H1 (cell line): Measurements from ENCODE around the gene PLXNB2. TPM values are rescaled to one million over a fixed set of nuclear protein-coding genes. Genes with fewer than 3 reads are reported as not detected.

Experiments
- CTCF ChIA-PET: fragments of 300-600 bp; sonication (Branson Sonifier 250); formaldehyde crosslinking; loops from one replicate; lab custom pipeline; 2021; ENCODE audit not compliant: partially characterized antibody; lab: Charles Lee
- POLR2A ChIA-PET: fragments of 300-600 bp; sonication (Branson Sonifier 250); formaldehyde crosslinking; loops from one replicate; lab custom pipeline; 2021; ENCODE audit warnings: inconsistent platforms; ENCODE audit not compliant: partially characterized antibody; lab: Charles Lee
- DNase-seq, 2 experiments: peaks; one replicate each; pipeline versions ENCODE4 v3.0.0 to v3.0.0-alpha.2; 2010 to 2022; ENCODE audit warnings: low spot score in 2 of 2, low read depth in 1 of 2, mixed read lengths in 1 of 2
- FAIRE-seq: peaks from 2 replicates; lab custom pipeline; 2011; peaks lifted over from hg19 to GRCh38; lab: Jason Lieb, UNC
- H2AFZ ChIP-seq: 2 replicates; pipeline ENCODE4 v1.8.1; 2012; ENCODE audit warnings: low read length, inconsistent platforms
- H2AK5ac ChIP-seq: 2 replicates; pipeline ENCODE4 v1.6.1; 2013; ENCODE audit warnings: low read depth, low read length
- H2BK120ac ChIP-seq: replicated peaks from 2 replicates; pipeline ENCODE3; 2013; ENCODE audit warnings: low read depth, low read length, inconsistent platforms
- H2BK12ac ChIP-seq: 2 replicates; pipeline ENCODE4 v1.6.1; 2013; ENCODE audit warnings: low read depth, low read length
- H2BK15ac ChIP-seq: 2 replicates; pipeline ENCODE4 v1.6.1; 2013; ENCODE audit warnings: low read length
- H2BK20ac ChIP-seq: 2 replicates; pipeline ENCODE4 v1.6.1; 2013; ENCODE audit warnings: low read length
- H2BK5ac ChIP-seq: 2 replicates; pipeline ENCODE4 v1.6.1; 2013; ENCODE audit warnings: low read depth, low read length
- H3K14ac ChIP-seq: 2 replicates; pipeline ENCODE4 v1.6.1; 2013; ENCODE audit warnings: inconsistent platforms; ENCODE audit not compliant: insufficient read length
- H3K18ac ChIP-seq: 2 replicates; pipeline ENCODE4 v1.6.1; 2013; ENCODE audit warnings: low read length; ENCODE audit errors: extremely low read depth
- H3K23ac ChIP-seq: 2 replicates; pipeline ENCODE4 v1.6.1; 2013; ENCODE audit warnings: inconsistent platforms; ENCODE audit not compliant: insufficient read length
- H3K23me2 ChIP-seq: 2 replicates; pipeline ENCODE4 v1.6.1; 2013; ENCODE audit warnings: low read depth, low read length
- H3K27ac ChIP-seq: 2 replicates; pipeline ENCODE4 v1.6.1; 2011; ENCODE audit warnings: low read depth, low read length, inconsistent platforms
- H3K27me3 ChIP-seq, 4 experiments: replicated peaks in 1 of 4; 1 replicate in 1 of 4; 2 replicates in 3 of 4; pipeline versions ENCODE4 v1.6.1 to v1.8.1; 2011 to 2013; ENCODE audit warnings: low read length in 3 of 4, mild to moderate bottlenecking in 3 of 4, inconsistent platforms in 2 of 4, mixed read lengths in 2 of 4, moderate library complexity in 1 of 4; ENCODE audit not compliant: control insufficient read depth in 3 of 4, insufficient read depth in 3 of 4; ENCODE audit errors: extremely low read depth in 1 of 4
- H3K36me3 ChIP-seq, 4 experiments: 2 replicates each; pipeline versions ENCODE4 v1.6.1 to v1.8.1; 2011 to 2013; ENCODE audit warnings: mild to moderate bottlenecking in 4 of 4, low read length in 3 of 4, moderate library complexity in 2 of 4, control low read depth in 1 of 4, inconsistent platforms in 1 of 4; ENCODE audit not compliant: insufficient read depth in 4 of 4, control insufficient read depth in 2 of 4
- H3K4ac ChIP-seq: replicated peaks from 2 replicates; pipeline ENCODE3; 2013; ENCODE audit warnings: low read length, low read depth, mixed read lengths, inconsistent platforms; ENCODE audit not compliant: insufficient read length
- H3K4me1 ChIP-seq, 4 experiments: replicated peaks in 1 of 4; 1 replicate in 1 of 4; 2 replicates in 3 of 4; pipeline versions ENCODE4 v1.6.1 to v1.8.1; 2011 to 2013; ENCODE audit warnings: low read length in 3 of 4, inconsistent platforms in 2 of 4, mixed read lengths in 1 of 4; ENCODE audit not compliant: insufficient read depth in 4 of 4, control insufficient read depth in 3 of 4
- H3K4me2 ChIP-seq, 2 experiments: 2 replicates each; pipeline versions ENCODE4 v1.6.1 to v1.8.1; 2011 to 2013; ENCODE audit warnings: low read depth in 2 of 2, low read length in 2 of 2, control low read depth in 1 of 2, inconsistent platforms in 1 of 2, mild to moderate bottlenecking in 1 of 2; ENCODE audit not compliant: insufficient read depth in 1 of 2
- H3K4me3 ChIP-seq, 4 experiments: fragments of 200-600, 300-600 bp in 1 of 4; sonication (generic), shearing (Covaris generic), sonication (Bioruptor Twin) in 1 of 4; 2 replicates each; pipeline versions ENCODE4 v1.5.1 to v1.8.1; 2011 to 2016; ENCODE audit warnings: low read length in 4 of 4, low read depth in 3 of 4, control low read depth in 2 of 4, inconsistent platforms in 2 of 4, mild to moderate bottlenecking in 2 of 4, mixed read lengths in 1 of 4, moderate library complexity in 1 of 4; ENCODE audit not compliant: insufficient read depth in 2 of 4; ENCODE audit errors: extremely low read depth in 1 of 4
- H3K56ac ChIP-seq: replicated peaks from 2 replicates; pipeline ENCODE3; 2013; ENCODE audit warnings: low read depth, mild to moderate bottlenecking, mixed read lengths, low read length, inconsistent platforms; ENCODE audit not compliant: insufficient read length
- H3K79me1 ChIP-seq: 2 replicates; pipeline ENCODE4 v1.6.1; 2013; ENCODE audit warnings: low read depth, low read length, control low read depth
- H3K79me2 ChIP-seq, 2 experiments: 2 replicates each; pipeline versions ENCODE4 v1.6.1 to v1.8.1; 2012 to 2013; ENCODE audit warnings: low read length in 2 of 2, mild to moderate bottlenecking in 2 of 2, inconsistent platforms in 1 of 2; ENCODE audit not compliant: insufficient read depth in 2 of 2, control insufficient read depth in 1 of 2
- H3K9ac ChIP-seq, 4 experiments: replicated peaks in 1 of 4; 1 replicate in 1 of 4; 2 replicates in 3 of 4; pipeline versions ENCODE4 v1.6.1 to v1.8.1; 2011 to 2013; ENCODE audit warnings: low read depth in 3 of 4, low read length in 3 of 4, control low read depth in 2 of 4, mild to moderate bottlenecking in 2 of 4, moderate library complexity in 2 of 4, inconsistent platforms in 1 of 4; ENCODE audit errors: extremely low read depth in 1 of 4
- H3K9me3 ChIP-seq, 2 experiments: 2 replicates each; pipeline versions ENCODE4 v1.6.1 to v1.8.1; 2012 to 2013; ENCODE audit warnings: mild to moderate bottlenecking in 2 of 2, moderate library complexity in 2 of 2, control low read depth in 1 of 2, inconsistent platforms in 1 of 2, low read depth in 1 of 2, low read length in 1 of 2, mixed read lengths in 1 of 2; ENCODE audit not compliant: insufficient read depth in 2 of 2
- H4K20me1 ChIP-seq, 2 experiments: replicated peaks in 1 of 2; 2 replicates each; pipeline versions ENCODE3 to v1.8.1; 2011 to 2013; ENCODE audit warnings: inconsistent platforms in 2 of 2, low read length in 2 of 2, mild to moderate bottlenecking in 1 of 2; ENCODE audit not compliant: insufficient read depth in 2 of 2, control insufficient read depth in 1 of 2
- H4K5ac ChIP-seq: 2 replicates; pipeline ENCODE4 v1.6.1; 2013; ENCODE audit warnings: low read length, low read depth, mixed read lengths, inconsistent platforms; ENCODE audit not compliant: insufficient read length
- H4K8ac ChIP-seq: 2 replicates; pipeline ENCODE4 v1.8.0; 2013; ENCODE audit warnings: mild to moderate bottlenecking, moderate library complexity, low read length, inconsistent platforms; ENCODE audit not compliant: insufficient read depth; ENCODE audit errors: extremely low read depth
- H4K91ac ChIP-seq: replicated peaks from 2 replicates; pipeline ENCODE3; 2013; ENCODE audit warnings: low read length, mixed read lengths, inconsistent platforms; ENCODE audit not compliant: insufficient read length
- BRCA1 ChIP-seq: IDR thresholded peaks from 2 replicates; pipeline ENCODE4 v1.6.1; 2012; ENCODE audit warnings: low read depth, low read length, improper control_type of control experiment
- CREB1 ChIP-seq: IDR thresholded peaks from 2 replicates; pipeline ENCODE4 v1.6.1; 2012; ENCODE audit warnings: inconsistent platforms
- HDAC2 ChIP-seq, 2 experiments: fragments of 300-600 bp in 1 of 2; sonication (generic) in 1 of 2; IDR thresholded peaks; 2 replicates each; pipeline ENCODE4 v1.6.1; 2011 to 2012; ENCODE audit warnings: low read depth in 2 of 2, low read length in 2 of 2, mild to moderate bottlenecking in 2 of 2, moderate library complexity in 2 of 2, borderline replicate concordance in 1 of 2, inconsistent platforms in 1 of 2
- KDM4A ChIP-seq: IDR thresholded peaks from one replicate; pipeline ENCODE4 v1.7.1; 2012; ENCODE audit warnings: low read depth, mild to moderate bottlenecking, moderate library complexity, low read length, inconsistent platforms; ENCODE audit not compliant: severe bottlenecking
- RAD21 ChIP-seq, 2 experiments: IDR thresholded peaks in 1 of 2; conservative IDR thresholded peaks in 1 of 2; 2 replicates each; pipeline ENCODE4 v1.6.1; 2011; ENCODE audit warnings: low read depth in 2 of 2, low read length in 2 of 2, improper control_type of control experiment in 1 of 2, inconsistent platforms in 1 of 2, mild to moderate bottlenecking in 1 of 2, moderate library complexity in 1 of 2
- RFX5 ChIP-seq: IDR thresholded peaks from 2 replicates; pipeline ENCODE4 v1.6.1; 2011; ENCODE audit warnings: low read depth, low read length, improper control_type of control experiment, borderline replicate concordance
- SIN3A ChIP-seq, 2 experiments: IDR thresholded peaks in 1 of 2; conservative IDR thresholded peaks in 1 of 2; 2 replicates each; pipeline ENCODE4 v1.6.1; 2011 to 2012; ENCODE audit warnings: low read length in 2 of 2, improper control_type of control experiment in 1 of 2, low read depth in 1 of 2, mild to moderate bottlenecking in 1 of 2
- SP1 ChIP-seq: IDR thresholded peaks from 2 replicates; pipeline ENCODE4 v1.6.1; 2011; ENCODE audit warnings: low read depth, low read length
- TAF1 ChIP-seq: IDR thresholded peaks from 2 replicates; pipeline ENCODE4 v1.6.1; 2011; ENCODE audit warnings: mild to moderate bottlenecking, low read depth, low read length
- WGBS, 2 experiments: shearing (Covaris generic) in 1 of 2; methylation state at CpG; one replicate each; pipeline versions ENCODE4 v1.1.6 to v1.1.7; 2013 to 2015; ENCODE audit warnings: low lambda C conversion rate in 2 of 2, mixed read lengths in 2 of 2, inconsistent platforms in 1 of 2, low coverage in 1 of 2, missing lambda C conversion rate in 1 of 2; ENCODE audit not compliant: insufficient replicate concordance in 2 of 2, insufficient coverage in 1 of 2, insufficient read length in 1 of 2; ENCODE audit errors: extremely low coverage in 1 of 2, missing lambda C conversion rate in 1 of 2; 5-methylcytosine and 5-hydroxymethylcytosine counted together
- polyA plus RNA-seq, 7 experiments: library from polyadenylated mRNA; depleted of rRNA in 3 of 7; stranded (reverse) in 5 of 7; unstranded in 2 of 7; fragments of >200 nt in 5 of 7; fragments of 200-250 nt in 2 of 7; gene quantifications; 1 replicate in 5 of 7; 2 replicates in 1 of 7; 4 replicates in 1 of 7; pipeline versions ENCODE4 v1.2.1 to v1.2.3, GENCODE V29; 2011 to 2013; ENCODE audit warnings: missing spikeins in 2 of 7, mixed read lengths in 2 of 7
- total RNA-seq: library from RNA; stranded (reverse); fragmentation: NEBNext Ultra II Directional; extraction: Animal tissue kit (Norgen Biotek cat#: 25700); gene quantifications from 2 replicates; pipeline ENCODE4 v1.2.1, GENCODE V29; 2021

Gene PLXNB2
- total and polyA plus RNA-seq, 2 of the 8 experiments (the other 6 are each of a cell fraction or from before 2014, with no cell fraction given): 58.3 to 92.8 TPM

DNA sequence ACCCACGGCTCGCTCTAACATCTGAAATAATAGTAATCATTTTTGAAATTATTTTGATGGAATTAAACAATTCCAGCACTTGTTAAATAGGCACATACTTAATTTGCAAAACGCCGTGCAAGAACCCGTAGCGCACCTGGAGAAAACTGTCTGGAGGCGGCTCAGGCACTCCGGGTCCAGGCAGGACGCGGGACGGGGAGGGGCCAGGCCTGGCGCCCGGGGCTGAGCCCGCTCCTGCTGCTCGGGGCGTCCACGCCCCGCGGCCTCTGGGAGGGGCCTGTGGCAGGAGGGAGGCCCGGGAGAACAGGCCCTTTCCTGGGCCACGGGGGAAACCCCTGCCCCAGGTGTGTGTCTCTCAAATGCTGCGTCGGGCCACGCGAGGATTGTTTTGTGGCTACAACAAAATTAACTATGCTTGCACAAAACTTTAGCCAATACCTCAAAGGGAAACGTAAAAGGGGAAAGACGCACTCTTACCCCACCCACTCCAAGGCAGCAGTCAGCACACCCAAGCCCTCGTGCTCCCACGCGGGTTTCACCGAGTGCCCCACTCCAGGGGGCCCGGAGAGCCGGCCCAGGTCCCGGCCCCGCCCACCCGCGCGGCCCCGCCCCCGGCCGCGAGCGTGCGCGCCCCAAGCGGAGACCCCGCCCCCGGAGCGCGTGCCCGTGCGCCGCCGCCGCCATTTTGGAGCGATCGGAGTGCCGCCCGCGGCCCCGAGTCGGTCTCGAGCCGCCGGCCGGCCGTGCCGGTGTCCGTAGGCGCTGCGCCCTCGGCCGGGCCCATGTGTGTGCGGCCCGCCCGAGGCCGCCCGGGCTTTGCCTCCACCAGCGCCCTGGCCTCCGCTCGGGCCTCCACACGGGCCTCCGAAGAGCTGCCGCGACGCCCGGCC lies 35.5 kb upstream of the PLXNB2 start, which contains the start of gene PPP6R2:
Gene PPP6R2 (plus strand): TSS at position 677 of the 890 bp plus-strand sequence. CDS start 50,582 bp downstream, outside the sequence.
- H3K4me1 ChIP-seq: peaks cover 0 to 2% (median under 1%) of the 10 kb centered on the region in 4 experiments; a peak in 1 of 7 replicates
- H2BK12ac ChIP-seq: no peak within 1 kb of the TSS
- H4K5ac ChIP-seq: no peak within 1 kb of the TSS
- peaks cover 0 to 5% (median 0%) of the 10 kb centered on the region in 4 experiments; a peak in 3 of 7 replicates for H3K27me3 ChIP-seq
- H3K23ac ChIP-seq: no peak within 1 kb of the TSS
- DNase-seq (peak in 1 of 2 experiments; percentile 96), FAIRE-seq (no peak)
- H3K9me3 ChIP-seq: peaks cover 0 to 3% of the 10 kb centered on the region in 2 experiments; a peak in 1 of 4 replicates
- H4K8ac ChIP-seq: peak within 1 kb of the TSS; percentile 83; the same call in 1 of the 2 replicates
- H2AK5ac ChIP-seq: no peak within 1 kb of the TSS
- H3K14ac ChIP-seq: no peak within 1 kb of the TSS
- WGBS, 2 experiments: 1% methylated on average over 36 of the region's 87 CpGs; no CpG with 5 or more reads in 1 of the 2 experiments
- peaks cover 12 to 35% of the 10 kb centered on the region in 2 experiments for H4K20me1 ChIP-seq
- ChIA-PET POLR2A (interaction anchor here (0.8 to 1.9 kb wide), 4 partner anchors 15 to 99 kb away, joined by 3 to 6 read pairs (median 3); no protein-coding TSS in a partner anchor), CTCF (interaction anchor here (0.6 to 2.7 kb wide), 23 partner anchors 10 to 102 kb away, joined by 3 to 39 read pairs (median 7); partner anchors contain the start of genes HDAC10, MAPK12 and PLXNB2)
- H2AFZ ChIP-seq: peak within 1 kb of the TSS; percentile 91
- no peaks in the 10 kb centered on the region; a peak in 1 of 8 replicates for H3K36me3 ChIP-seq
- peak within 1 kb of the TSS in 3 of 4 experiments; percentile 45 to 80 (median 64); a peak in 5 of 7 replicates for H3K9ac ChIP-seq
- peaks cover 19% of the 10 kb centered on the region for H3K79me1 ChIP-seq
- H3K18ac ChIP-seq: peak within 1 kb of the TSS; percentile 93
- H3K23me2 ChIP-seq: peaks cover 29% of the 10 kb centered on the region; the same call in 1 of the 2 replicates
- peak within 1 kb of the TSS; percentile 44 to 94 (median 68) for H3K4me3 ChIP-seq
- H3K4me2 ChIP-seq: peak within 1 kb of the TSS; percentile 72 to 94
- H3K56ac ChIP-seq: peak within 1 kb of the TSS; percentile 70
- H2BK20ac ChIP-seq: no peak within 1 kb of the TSS
- H2BK120ac ChIP-seq: no peak within 1 kb of the TSS
- H2BK5ac ChIP-seq: peak within 1 kb of the TSS; percentile 78; the same call in 1 of the 2 replicates
- peaks cover 0 to 11% of the 10 kb centered on the region in 2 experiments; a peak in 2 of 4 replicates for H3K79me2 ChIP-seq
- H2BK15ac ChIP-seq: peak within 1 kb of the TSS; percentile 88; the same call in 1 of the 2 replicates
- peak within 1 kb of the TSS; percentile 58; the same call in 1 of the 2 replicates for H3K27ac ChIP-seq
- no peak within 1 kb of the TSS for H4K91ac ChIP-seq
- no peak within 1 kb of the TSS for H3K4ac ChIP-seq
- TF ChIP-seq RAD21 (IDR thresholded peaks at IDR 0.05 in 1 of 2, conservative IDR thresholded peaks at IDR 0.05 in 1 of 2; ENCODE audit: low read depth in 2 of 2, low read length in 2 of 2): no peak; a peak in 1 of 4 replicates
- TF ChIP-seq BRCA1: no peak
- TF ChIP-seq TAF1: peak; percentile 77
- TF ChIP-seq SP1: 0 out of 2 replicates have a peak, but pooled peaks have one; percentile 0
- TF ChIP-seq CREB1: no peak
- peak in 1 of 2 experiments; percentile 21; a peak in 1 of 4 replicates for TF ChIP-seq SIN3A (conservative IDR thresholded peaks at IDR 0.05 in 1 of 2, IDR thresholded peaks at IDR 0.05 in 1 of 2; ENCODE audit: low read depth in 1 of 2, low read length in 2 of 2)
- no peak for TF ChIP-seq RFX5
- TF ChIP-seq KDM4A: peak; percentile 74
- no peak for TF ChIP-seq HDAC2 (IDR thresholded peaks at IDR 0.05; ENCODE audit: borderline replicate concordance in 1 of 2, low read depth in 2 of 2, low read length in 2 of 2)
